ENCODE results near the gene SDK1. TPM values are rescaled to one million over a fixed set of nuclear protein-coding genes. Genes with fewer than 3 reads are reported as not detected.

The SDK1 gene
- total RNA-seq, 1 experiment from 2014 or later: 7.1 TPM

GRCh38 chr7:4177001-4177400 lies 875.9 kb downstream of the SDK1 start:
- Mint-ChIP-seq H3K9me3 (ENCODE audit: unreplicated experiment) (no peaks in the 10 kb centered on the region), H3K4me1 (ENCODE audit: low read depth, unreplicated experiment) (no peaks in the 10 kb centered on the region), H3K36me3 (ENCODE audit: insufficient read depth, unreplicated experiment) (peaks cover 5% of the 10 kb centered on the region), H3K27ac (ENCODE audit: unreplicated experiment) (no peak overlapping the region), H3K4me3 (ENCODE audit: unreplicated experiment) (no peak overlapping the region), H3K27me3 (ENCODE audit: insufficient read depth, unreplicated experiment) (no peaks in the 10 kb centered on the region)
- intact Hi-C loops (cut with micrococcal nuclease; ENCODE audit: unreplicated experiment): no loop called here
- CTCF ChIA-PET: no interaction called here
- H3K27me3 ChIP-seq (replicated peaks; ENCODE audit: control insufficient read depth, insufficient read depth, low read length): no peaks in the 10 kb centered on the region
- no peaks in the 10 kb centered on the region for H3K4me1 ChIP-seq
- BruUV-seq (replicated peaks): no TSS peak
- TF ChIP-seq, protein P1, sequence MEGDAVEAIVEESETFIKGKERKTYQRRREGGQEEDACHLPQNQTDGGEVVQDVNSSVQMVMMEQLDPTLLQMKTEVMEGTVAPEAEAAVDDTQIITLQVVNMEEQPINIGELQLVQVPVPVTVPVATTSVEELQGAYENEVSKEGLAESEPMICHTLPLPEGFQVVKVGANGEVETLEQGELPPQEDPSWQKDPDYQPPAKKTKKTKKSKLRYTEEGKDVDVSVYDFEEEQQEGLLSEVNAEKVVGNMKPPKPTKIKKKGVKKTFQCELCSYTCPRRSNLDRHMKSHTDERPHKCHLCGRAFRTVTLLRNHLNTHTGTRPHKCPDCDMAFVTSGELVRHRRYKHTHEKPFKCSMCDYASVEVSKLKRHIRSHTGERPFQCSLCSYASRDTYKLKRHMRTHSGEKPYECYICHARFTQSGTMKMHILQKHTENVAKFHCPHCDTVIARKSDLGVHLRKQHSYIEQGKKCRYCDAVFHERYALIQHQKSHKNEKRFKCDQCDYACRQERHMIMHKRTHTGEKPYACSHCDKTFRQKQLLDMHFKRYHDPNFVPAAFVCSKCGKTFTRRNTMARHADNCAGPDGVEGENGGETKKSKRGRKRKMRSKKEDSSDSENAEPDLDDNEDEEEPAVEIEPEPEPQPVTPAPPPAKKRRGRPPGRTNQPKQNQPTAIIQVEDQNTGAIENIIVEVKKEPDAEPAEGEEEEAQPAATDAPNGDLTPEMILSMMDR (IDR thresholded peaks at IDR 0.05; ENCODE audit: insufficient read depth in 1 of 2, low read depth in 1 of 2, low read length in 1 of 2, severe bottlenecking in 1 of 2, unreplicated experiment in 1 of 2): no peak
- H3K9me3 ChIP-seq: peaks cover 7% of the 10 kb centered on the region; the same call in 1 of the 2 replicates
- POLR2A ChIA-PET: no interaction called here
- H3K4me3 ChIP-seq (ENCODE audit: low read depth, low read length): no peak overlapping the region
- no peak for DNase-seq
- no peaks in the 10 kb centered on the region for H3K36me3 ChIP-seq (ENCODE audit: control insufficient read depth, insufficient read depth, low read length)

- Histone ChIP-seq H3K4me1 (no peaks in the 10 kb centered on the region), H3K27me3 (replicated peaks; ENCODE audit: control insufficient read depth, insufficient read depth, low read length) (no peaks in the 10 kb centered on the region), H3K4me3 (ENCODE audit: low read depth, low read length) (no peak overlapping the region), H3K36me3 (ENCODE audit: control insufficient read depth, insufficient read depth, low read length) (no peaks in the 10 kb centered on the region), H3K9me3 (peaks cover 7% of the 10 kb centered on the region; the same call in 1 of the 2 replicates)
- intact Hi-C loops (cut with micrococcal nuclease; ENCODE audit: unreplicated experiment): no loop called here
- TF ChIP-seq, protein P1 (IDR thresholded peaks at IDR 0.05; ENCODE audit: insufficient read depth in 1 of 2, low read depth in 1 of 2, low read length in 1 of 2, severe bottlenecking in 1 of 2, unreplicated experiment in 1 of 2): no peak
- peaks cover 5% of the 10 kb centered on the region for H3K36me3 Mint-ChIP-seq (ENCODE audit: insufficient read depth, unreplicated experiment)
- no peaks in the 10 kb centered on the region for H3K4me1 Mint-ChIP-seq (ENCODE audit: low read depth, unreplicated experiment)
- H3K4me3 Mint-ChIP-seq (ENCODE audit: unreplicated experiment): no peak overlapping the region
- BruUV-seq (replicated peaks): no TSS peak
- no peak overlapping the region for H3K27ac Mint-ChIP-seq (ENCODE audit: unreplicated experiment)
- no peaks in the 10 kb centered on the region for H3K27me3 Mint-ChIP-seq (ENCODE audit: insufficient read depth, unreplicated experiment)
- CTCF ChIA-PET: no interaction called here
- POLR2A ChIA-PET: no interaction called here
- no peak for DNase-seq
- H3K9me3 Mint-ChIP-seq (ENCODE audit: unreplicated experiment): no peaks in the 10 kb centered on the region
These were observed 877.4 kb downstream of the SDK1 start for GRCh38 chr7:4178416-4178815.

DNA sequence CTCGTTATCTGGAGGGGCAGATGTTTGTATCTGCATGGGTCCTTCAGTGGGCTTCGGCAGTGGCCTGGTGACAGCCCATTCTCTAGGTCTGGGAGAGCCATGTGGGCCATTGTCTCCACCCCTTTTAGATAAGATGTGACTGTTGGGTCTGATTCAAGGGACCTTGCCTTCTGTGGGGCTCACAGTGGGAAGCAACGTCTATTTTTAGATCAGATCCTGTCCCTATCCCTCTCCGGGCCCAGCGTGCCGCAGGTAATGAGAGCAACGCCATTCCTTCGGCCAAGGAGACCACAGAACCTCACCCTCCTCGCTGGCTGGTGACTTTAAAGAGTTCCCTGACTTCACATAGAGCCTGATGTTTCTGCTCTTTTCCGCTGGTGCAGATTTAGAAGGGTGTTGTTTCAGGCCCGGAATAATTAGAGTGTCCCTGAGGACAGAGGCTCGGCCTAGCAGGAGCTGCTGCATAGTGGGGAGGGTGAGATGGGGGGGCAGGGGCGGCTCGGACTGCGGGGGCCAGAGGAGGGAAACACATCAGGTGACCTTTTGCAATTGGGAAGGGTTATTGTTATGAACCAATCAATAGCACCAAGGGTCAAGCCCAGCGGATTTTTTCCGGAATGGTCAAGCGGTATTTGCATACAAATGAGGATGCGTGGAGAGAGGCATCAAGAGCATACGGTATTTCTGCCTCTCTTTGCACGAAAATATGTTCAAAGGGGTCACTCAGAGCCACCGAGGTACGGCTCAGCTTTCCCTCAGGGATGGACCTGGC lies 878.0 kb downstream of the SDK1 start:
- intact Hi-C loops (cut with micrococcal nuclease; ENCODE audit: unreplicated experiment): no loop called here

More for the DNA sequence above, 878.0 kb downstream of the SDK1 start:
- Histone ChIP-seq H3K4me3 (ENCODE audit: low read depth, low read length) (no peak overlapping the region), H3K36me3 (ENCODE audit: control insufficient read depth, insufficient read depth, low read length) (no peaks in the 10 kb centered on the region), H3K27me3 (replicated peaks; ENCODE audit: control insufficient read depth, insufficient read depth, low read length) (no peaks in the 10 kb centered on the region), H3K4me1 (no peaks in the 10 kb centered on the region), H3K9me3 (peaks cover 7% of the 10 kb centered on the region; the same call in 1 of the 2 replicates)
- no peaks in the 10 kb centered on the region for H3K9me3 Mint-ChIP-seq (ENCODE audit: unreplicated experiment)
- no peaks in the 10 kb centered on the region for H3K4me1 Mint-ChIP-seq (ENCODE audit: low read depth, unreplicated experiment)
- POLR2A ChIA-PET: no interaction called here
- H3K36me3 Mint-ChIP-seq (ENCODE audit: insufficient read depth, unreplicated experiment): peaks cover 5% of the 10 kb centered on the region
- H3K27ac Mint-ChIP-seq (ENCODE audit: unreplicated experiment): no peak overlapping the region
- no TSS peak for BruUV-seq (replicated peaks)
- no peak for DNase-seq
- H3K27me3 Mint-ChIP-seq (ENCODE audit: insufficient read depth, unreplicated experiment): no peaks in the 10 kb centered on the region
- H3K4me3 Mint-ChIP-seq (ENCODE audit: unreplicated experiment): no peak overlapping the region
- TF ChIP-seq, protein P1 (IDR thresholded peaks at IDR 0.05; ENCODE audit: insufficient read depth in 1 of 2, low read depth in 1 of 2, low read length in 1 of 2, severe bottlenecking in 1 of 2, unreplicated experiment in 1 of 2): no peak
- CTCF ChIA-PET: no interaction called here

All from Caco-2 (cell line).